Stimulated activated CD4-positive, alpha-beta T cell treated with anti-CD3 and anti-CD28 coated beads, Interleukin-2, amount 100 ng/mL, for 4 hours (primary cell): ENCODE measurements around the gene IL1R2.

Experiments
- DNase-seq: peaks from one replicate; pipeline ENCODE4 v3.0.0-alpha.2; 2020; ENCODE audit warnings: low read depth

Gene IL1R2

GRCh38 chr2:101991721-101992145 is at the start of gene IL1R2:
Gene IL1R2, plus strand, starts transcription at chr2:101991960. Its CDS starts 16,616 bp downstream, at chr2:102008576.
- no peak for DNase-seq

GRCh38 chr2:101942851-101943250 is 48.9 kb upstream of the IL1R2 start:
- DNase-seq = no peak

GRCh38 chr2:101946372-101947039 is 45.3 kb upstream of the IL1R2 start:
- no peak for DNase-seq

- no peak for DNase-seq
These were observed 44.4 kb upstream of the IL1R2 start for GRCh38 chr2:101947374-101947773.

- no peak for DNase-seq
These were observed 43.1 kb upstream of the IL1R2 start for GRCh38 chr2:101948625-101949155.

GRCh38 chr2:101949304-101949703 is 42.5 kb upstream of the IL1R2 start:
- DNase-seq = no peak

GRCh38 chr2:101951296-101951695 is 40.5 kb upstream of the IL1R2 start:
- DNase-seq = no peak

GRCh38 chr2:101952551-101952950 is 39.2 kb upstream of the IL1R2 start:
- DNase-seq = no peak

- no peak for DNase-seq
These were observed 35.0 kb upstream of the IL1R2 start for GRCh38 chr2:101956465-101957438.

GRCh38 chr2:101958061-101958460 is 33.7 kb upstream of the IL1R2 start:
- DNase-seq = no peak

- no peak for DNase-seq
These were observed 30.9 kb upstream of the IL1R2 start for GRCh38 chr2:101960819-101961337.

- no peak for DNase-seq
These were observed 30.2 kb upstream of the IL1R2 start for GRCh38 chr2:101961338-101962191.

- no peak for DNase-seq
These were observed 29.5 kb upstream of the IL1R2 start for GRCh38 chr2:101962309-101962708.

- DNase-seq = no peak
These were observed 28.6 kb upstream of the IL1R2 start for GRCh38 chr2:101963198-101963597.

GRCh38 chr2:101967826-101968513 is 23.8 kb upstream of the IL1R2 start:
- DNase-seq = no peak

- no peak for DNase-seq
These were observed 22.0 kb upstream of the IL1R2 start for GRCh38 chr2:101969723-101970122.

GRCh38 chr2:101970901-101971300 is 20.9 kb upstream of the IL1R2 start:
- no peak for DNase-seq

- no peak for DNase-seq
These were observed 19.9 kb upstream of the IL1R2 start for GRCh38 chr2:101971836-101972235.

- DNase-seq = no peak
These were observed 18.9 kb upstream of the IL1R2 start for GRCh38 chr2:101972621-101973434.

- no peak for DNase-seq
These were observed 17.1 kb upstream of the IL1R2 start for GRCh38 chr2:101974663-101975062.
